ENCODE measurements around the gene ATF4.

Gene ATF4

DNA sequence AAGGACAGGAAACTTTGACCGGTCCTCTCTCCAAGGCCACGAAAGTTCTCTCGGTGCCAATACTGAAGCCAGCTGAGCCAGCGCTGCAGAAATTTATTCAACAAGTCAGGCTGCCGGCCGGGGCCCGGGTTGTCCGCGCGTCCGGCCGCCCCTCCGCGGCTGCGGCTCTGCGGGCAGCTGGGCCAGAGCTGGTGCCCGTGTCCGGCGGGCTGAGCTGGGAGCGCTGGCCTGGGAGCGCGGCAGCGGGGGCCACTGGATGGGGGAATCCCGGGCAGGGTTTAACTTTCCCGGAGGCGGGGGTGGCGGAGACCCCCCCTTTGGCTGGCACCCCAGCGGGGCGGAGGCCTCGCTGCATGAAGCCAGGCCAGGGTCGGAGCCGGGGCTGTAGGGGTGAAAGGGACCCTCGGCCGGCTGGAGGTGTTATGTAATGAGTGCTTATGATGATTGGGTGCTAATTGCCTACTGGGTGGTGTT is 37.9 kb downstream of the ATF4 start:
- DNase-seq (ENCODE audit: insufficient read length, low spot score) (no peak), FAIRE-seq (no peak)
- TF ChIP-seq POLR2A (IDR thresholded peaks at IDR 0.05; ENCODE audit: low read depth, low read length), result no peak

GRCh38 chr22:39558950-39559349 is 38.6 kb downstream of the ATF4 start:
- FAIRE-seq (no peak), DNase-seq (ENCODE audit: insufficient read length, low spot score) (no peak)
- no peak for TF ChIP-seq POLR2A (IDR thresholded peaks at IDR 0.05; ENCODE audit: low read depth, low read length)

DNA sequence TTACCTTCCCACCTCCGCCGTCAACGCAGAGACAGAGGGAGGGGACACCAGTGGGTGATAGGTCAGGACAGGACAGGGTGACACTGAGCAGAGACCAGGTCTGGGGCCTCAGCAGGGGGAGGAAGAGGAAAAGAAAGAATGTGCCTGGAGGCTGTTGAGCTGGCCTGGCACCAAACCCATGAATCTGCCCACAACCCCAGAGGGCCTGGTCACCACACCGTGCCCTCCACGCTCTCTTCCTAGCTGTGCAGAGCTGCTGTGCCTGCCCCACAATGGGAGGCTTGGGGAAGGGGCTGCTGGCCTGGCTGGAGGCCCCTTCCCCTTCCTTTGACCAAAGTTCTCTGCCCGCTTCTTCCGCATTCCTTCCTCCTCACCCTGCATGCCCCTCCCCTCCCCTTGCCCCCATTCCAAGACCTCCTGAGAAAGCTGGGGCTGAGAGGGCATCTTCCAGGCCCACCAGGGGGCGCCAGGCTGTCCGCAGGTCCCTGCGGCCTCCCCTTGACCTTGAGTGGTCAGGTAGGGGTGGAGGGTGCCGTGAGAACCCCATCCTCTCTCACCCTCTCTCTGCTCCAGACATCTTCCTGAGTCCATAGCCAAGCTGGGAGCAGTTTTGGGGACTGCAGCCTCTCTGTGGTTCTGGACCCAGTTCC is 39.2 kb downstream of the ATF4 start:
- DNase-seq (ENCODE audit: insufficient read length, low spot score), result peak; percentile 83
- no peak for TF ChIP-seq POLR2A (IDR thresholded peaks at IDR 0.05; ENCODE audit: low read depth, low read length)
- FAIRE-seq, result no peak

GRCh38 chr22:39560127-39560526 is 39.8 kb downstream of the ATF4 start:
- FAIRE-seq (no peak), DNase-seq (ENCODE audit: insufficient read length, low spot score) (no peak)
- no peak for TF ChIP-seq POLR2A (IDR thresholded peaks at IDR 0.05; ENCODE audit: low read depth, low read length)

GRCh38 chr22:39562839-39563489 is 42.6 kb downstream of the ATF4 start:
- no peak for FAIRE-seq
- DNase-seq (ENCODE audit: insufficient read length, low spot score), result no peak
- TF ChIP-seq POLR2A (IDR thresholded peaks at IDR 0.05; ENCODE audit: low read depth, low read length), result no peak

DNA sequence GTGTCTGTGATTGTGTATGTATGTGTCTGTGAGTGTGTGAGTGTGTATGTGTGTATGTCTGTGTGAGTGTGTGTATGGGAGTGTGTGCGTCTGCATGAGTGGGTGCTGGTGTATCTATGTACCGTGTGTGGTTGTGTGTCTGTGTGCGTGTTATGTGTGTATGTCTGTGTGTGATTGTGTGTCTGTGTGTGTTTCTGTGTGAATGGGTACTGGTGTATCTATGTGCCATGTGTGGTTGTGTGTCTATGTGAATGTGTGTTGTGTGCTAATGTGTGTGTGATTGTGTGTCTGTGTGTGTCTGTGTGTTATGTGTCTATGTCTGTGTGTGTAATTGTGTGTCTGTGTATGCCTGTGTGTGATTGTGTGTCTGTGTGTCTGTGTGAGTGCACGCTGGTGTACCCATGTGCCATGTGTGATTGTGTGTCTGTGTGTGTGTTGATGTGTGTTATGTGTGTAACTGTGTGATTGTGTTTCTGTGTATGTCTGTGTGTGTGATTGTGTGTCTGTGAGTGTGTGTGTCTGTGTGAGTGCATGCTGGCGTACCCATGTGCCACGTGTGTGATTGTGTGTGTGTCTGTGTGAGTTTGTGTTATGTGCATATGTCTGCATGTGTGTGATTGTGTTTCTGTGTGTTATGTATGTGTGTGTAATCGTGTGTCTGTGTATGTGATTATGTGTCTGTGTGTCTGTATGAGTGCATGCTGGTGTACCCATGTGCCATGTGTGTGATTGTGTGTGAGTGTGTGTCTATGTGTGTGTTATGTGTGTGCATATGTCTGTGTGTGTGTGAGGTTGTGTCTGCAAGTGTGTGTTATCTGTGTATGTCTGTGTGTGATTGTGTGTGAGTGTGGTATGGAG is 43.4 kb downstream of the ATF4 start:
- no peak for TF ChIP-seq POLR2A (IDR thresholded peaks at IDR 0.05; ENCODE audit: low read depth, low read length)
- DNase-seq (ENCODE audit: insufficient read length, low spot score), result no peak
- no peak for FAIRE-seq

GRCh38 chr22:39565414-39565944 is 45.1 kb downstream of the ATF4 start:
- no peak for TF ChIP-seq POLR2A (IDR thresholded peaks at IDR 0.05; ENCODE audit: low read depth, low read length)
- FAIRE-seq (no peak), DNase-seq (ENCODE audit: insufficient read length, low spot score) (no peak)

- TF ChIP-seq POLR2A (IDR thresholded peaks at IDR 0.05; ENCODE audit: low read depth, low read length), result no peak
- DNase-seq (ENCODE audit: insufficient read length, low spot score) (no peak), FAIRE-seq (no peak)
Observed at GRCh38 chr22:39567135-39567946, 47.0 kb downstream of the ATF4 start.

DNA sequence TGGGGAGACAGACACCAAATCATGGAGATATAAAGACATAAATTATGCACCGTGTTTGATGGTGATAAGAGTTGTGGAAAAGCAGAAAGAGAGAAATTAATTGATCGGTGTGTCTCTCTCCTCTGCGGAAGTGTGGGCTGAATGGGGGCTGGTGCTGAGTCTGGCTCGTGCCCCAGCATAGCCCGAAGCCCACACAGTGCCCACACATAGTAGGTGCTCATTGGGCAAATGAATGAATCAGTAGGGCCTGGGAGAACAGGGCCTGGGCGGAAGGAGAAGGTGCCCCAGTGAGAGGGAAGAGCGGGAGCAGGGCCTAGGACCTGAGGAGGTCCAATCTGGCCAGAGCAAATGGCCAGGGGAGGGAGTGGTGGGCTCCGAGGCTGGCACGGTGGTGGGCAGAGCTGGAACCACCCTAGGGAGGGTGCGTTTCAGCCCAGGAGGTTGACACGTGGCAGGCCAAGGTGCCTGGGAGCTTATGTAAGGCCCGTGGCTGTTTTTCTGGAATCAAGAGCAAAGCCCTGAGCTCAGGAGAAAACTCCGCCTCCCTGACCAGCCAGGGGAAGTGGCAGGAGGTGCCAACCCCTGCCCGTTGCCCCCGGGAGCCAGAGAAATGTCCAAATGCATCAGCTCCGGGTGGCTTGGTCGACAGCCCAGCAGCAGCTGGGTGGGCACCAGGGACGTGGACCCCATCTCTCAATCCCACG is 48.1 kb downstream of the ATF4 start:
- no peak for TF ChIP-seq POLR2A (IDR thresholded peaks at IDR 0.05; ENCODE audit: low read depth, low read length)
- no peak for DNase-seq (ENCODE audit: insufficient read length, low spot score)
- no peak for FAIRE-seq

DNA sequence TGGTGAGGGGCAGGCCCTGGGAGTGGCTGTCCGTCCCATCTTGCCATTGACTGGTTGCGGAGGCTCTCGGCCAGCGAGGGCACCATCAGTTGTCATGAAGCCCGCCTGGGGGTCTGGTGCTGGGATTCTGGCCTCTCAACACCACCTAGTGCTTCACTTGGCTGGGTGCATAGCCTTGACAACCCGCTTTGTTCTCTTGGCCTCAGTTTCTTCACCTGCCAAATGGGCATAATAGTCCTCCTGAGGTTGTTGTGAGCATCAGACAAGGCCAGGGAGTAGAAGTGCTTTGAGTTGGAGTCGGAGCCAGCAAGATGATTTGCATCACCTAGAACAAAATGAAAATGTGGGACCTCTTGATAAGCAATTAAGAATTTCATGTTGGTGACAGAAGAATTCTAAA is 48.7 kb downstream of the ATF4 start:
- no peak for TF ChIP-seq POLR2A (IDR thresholded peaks at IDR 0.05; ENCODE audit: low read depth, low read length)
- FAIRE-seq, result no peak
- no peak for DNase-seq (ENCODE audit: insufficient read length, low spot score)

DNA sequence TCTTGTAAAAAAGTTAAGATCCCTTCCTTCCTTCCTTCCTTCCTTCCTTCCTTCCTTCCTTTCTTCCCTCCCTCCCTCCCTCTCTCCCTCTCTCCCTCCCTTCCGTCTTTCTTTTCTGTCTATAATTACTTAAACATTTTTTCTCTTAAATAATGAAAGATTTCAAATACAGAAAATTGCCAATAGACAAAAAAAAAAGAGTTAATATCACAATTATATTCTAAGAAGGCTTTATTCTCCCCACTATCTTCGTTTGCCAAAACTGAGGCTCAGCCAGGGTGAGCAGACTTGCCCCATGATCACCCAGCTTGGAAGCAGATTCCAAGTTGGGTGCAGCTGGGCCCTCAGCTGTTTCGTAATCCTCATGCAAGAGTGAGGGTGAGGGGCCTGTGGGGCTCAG is 49.9 kb downstream of the ATF4 start:
- no peak for TF ChIP-seq POLR2A (IDR thresholded peaks at IDR 0.05; ENCODE audit: low read depth, low read length)
- DNase-seq (ENCODE audit: insufficient read length, low spot score) (no peak), FAIRE-seq (no peak)

- no peak for TF ChIP-seq POLR2A (IDR thresholded peaks at IDR 0.05; ENCODE audit: low read depth, low read length)
- DNase-seq (ENCODE audit: insufficient read length, low spot score) (no peak), FAIRE-seq (no peak)
Observed at GRCh38 chr22:39570665-39571064, 50.3 kb downstream of the ATF4 start, which contains the start of gene CACNA1I. Gene CACNA1I (plus strand): TSS chr22:39570753. CDS start chr22:39570753, 0 bp downstream.

GRCh38 chr22:39571538-39571937 is 51.2 kb downstream of the ATF4 start:
- DNase-seq (ENCODE audit: insufficient read length, low spot score) (no peak), FAIRE-seq (no peak)
- no peak for TF ChIP-seq POLR2A (IDR thresholded peaks at IDR 0.05; ENCODE audit: low read depth, low read length)

Data from H54 (cell line).